ENCODE data around the gene BCAR1. TPM values are rescaled to one million over a fixed set of nuclear protein-coding genes. Genes with fewer than 3 reads are reported as not detected.

BCAR1 gene
- total and polyA plus RNA-seq, 10 of the 15 experiments (the other 5 are each of a cell fraction or from before 2014, with no cell fraction given): 0.13 to 14.1 (median 2.8) TPM; not detected in 1

GRCh38 chr16:75179208-75179607, 72.2 kb downstream of the BCAR1 start (continued):
- TF ChIP-seq ZNF592 (IDR thresholded peaks at IDR 0.05) (no peak), SP1 (IDR thresholded peaks at IDR 0.05; ENCODE audit: low read depth, low read length) (no peak), RELA (IDR thresholded peaks at IDR 0.05; ENCODE audit: borderline replicate concordance, partially characterized antibody) (no peak), PAX8 (IDR thresholded peaks at IDR 0.05) (no peak), CHD1 (IDR thresholded peaks at IDR 0.05; ENCODE audit: low read depth, low read length) (no peak), SPI1 (IDR thresholded peaks at IDR 0.05; ENCODE audit: borderline replicate concordance, insufficient read depth, low read depth, low read length) (peak; percentile 64; the same call in 1 of the 2 replicates), ATF7 (IDR thresholded peaks at IDR 0.05; ENCODE audit: low read depth) (0 out of 2 replicates have a peak, but pooled peaks have one; percentile 16), NR2C1 (IDR thresholded peaks at IDR 0.05) (no peak), IRF4 (IDR thresholded peaks at IDR 0.05; ENCODE audit: low read depth, low read length) (peak; percentile 43; the same call in 1 of the 2 replicates), TBL1XR1 (IDR thresholded peaks at IDR 0.05; ENCODE audit: low read depth, low read length) (no peak), STAT3 (IDR thresholded peaks at IDR 0.05; ENCODE audit: low read depth, low read length) (no peak), ZBTB33 (IDR thresholded peaks at IDR 0.05) (no peak), RFX5 (IDR thresholded peaks at IDR 0.05; ENCODE audit: low read depth, low read length) (no peak), ATF2 (IDR thresholded peaks at IDR 0.05; ENCODE audit: low read length) (no peak), NFYB (IDR thresholded peaks at IDR 0.05; ENCODE audit: insufficient read depth, low read depth, low read length) (no peak)

Small RNA genes within 50 kb of the gene (small RNA-seq; reads per million reads assigned to genes)
- not detected for gene RNU6-758P

Other genes with a start within 250 kb of the BCAR1 start
- not detected in 2 replicates for gene LDHD, start 134.8 kb downstream of the BCAR1 start, total RNA-seq (2014; rRNA removed)
- not detected in 2 replicates for gene LDHD, start 134.8 kb downstream of the BCAR1 start, total RNA-seq (2014; rRNA removed; fragmentation: Illumina TruSeq; extraction: Trizol)
- 0.10 TPM in 1 of 2 replicates, not detected in the other for gene LDHD, start 134.8 kb downstream of the BCAR1 start, total RNA-seq (2021)
- not detected in 2 replicates for gene LDHD, start 134.8 kb downstream of the BCAR1 start, polyA plus RNA-seq (2011; rRNA removed)
- gene LDHD, start 134.8 kb downstream of the BCAR1 start, polyA plus RNA-seq (2014; fragmentation: Illumina TruSeq; extraction: Trizol): not detected in 2 replicates
- not detected for gene LDHD, start 134.8 kb downstream of the BCAR1 start, polyA plus RNA-seq (2014; fragmentation: Nextera tagmentation; extraction: Ambion mirVana)
- 0.04 and 0.12 TPM in 2 replicates for gene LDHD, start 134.8 kb downstream of the BCAR1 start, polyA plus RNA-seq (2014; rRNA removed)
- not detected for gene LDHD, start 134.8 kb downstream of the BCAR1 start, polyA plus RNA-seq (2016; fragmentation: Nextera tagmentation; extraction: Ambion mirVana)
- 12.8 and 15.1 TPM in 2 replicates for gene ZFP1, start 103.1 kb downstream of the BCAR1 start, total RNA-seq (2014; rRNA removed)
- gene ZFP1, start 103.1 kb downstream of the BCAR1 start, total RNA-seq (2014; rRNA removed; fragmentation: Illumina TruSeq; extraction: Trizol): 15.3 and 15.5 TPM in 2 replicates
- 13.5 and 14.5 TPM in 2 replicates for gene ZFP1, start 103.1 kb downstream of the BCAR1 start, total RNA-seq (2021)
- 16.4 and 21.8 TPM in 2 replicates for gene ZFP1, start 103.1 kb downstream of the BCAR1 start, polyA plus RNA-seq (2011; rRNA removed)
- gene ZFP1, start 103.1 kb downstream of the BCAR1 start, polyA plus RNA-seq (2014; fragmentation: Illumina TruSeq; extraction: Trizol): 12.4 and 14.1 TPM in 2 replicates
- 1 to 10 TPM; 3.5 to 3.6 TPM for gene ZFP1, start 103.1 kb downstream of the BCAR1 start, polyA plus RNA-seq (2014; fragmentation: Nextera tagmentation; extraction: Ambion mirVana)
- gene ZFP1, start 103.1 kb downstream of the BCAR1 start, polyA plus RNA-seq (2014; rRNA removed): 4.9 and 6.4 TPM in 2 replicates
- 10 to 100 TPM; 14.9 to 17.6 TPM for gene ZFP1, start 103.1 kb downstream of the BCAR1 start, polyA plus RNA-seq (2016; fragmentation: Nextera tagmentation; extraction: Ambion mirVana)
- gene CTRB2, start 44.5 kb downstream of the BCAR1 start, total RNA-seq (2014; rRNA removed): not detected in 2 replicates
- not detected in 2 replicates for gene CTRB2, start 44.5 kb downstream of the BCAR1 start, total RNA-seq (2014; rRNA removed; fragmentation: Illumina TruSeq; extraction: Trizol)
- 8.9 and 9.4 TPM in 2 replicates for gene CTRB2, start 44.5 kb downstream of the BCAR1 start, total RNA-seq (2021)
- gene CTRB2, start 44.5 kb downstream of the BCAR1 start, polyA plus RNA-seq (2011; rRNA removed): not detected in 2 replicates
- gene CTRB2, start 44.5 kb downstream of the BCAR1 start, polyA plus RNA-seq (2014; fragmentation: Illumina TruSeq; extraction: Trizol): not detected in 2 replicates
- not detected for gene CTRB2, start 44.5 kb downstream of the BCAR1 start, polyA plus RNA-seq (2014; fragmentation: Nextera tagmentation; extraction: Ambion mirVana)
- not detected in 2 replicates for gene CTRB2, start 44.5 kb downstream of the BCAR1 start, polyA plus RNA-seq (2014; rRNA removed)
- not detected for gene CTRB2, start 44.5 kb downstream of the BCAR1 start, polyA plus RNA-seq (2016; fragmentation: Nextera tagmentation; extraction: Ambion mirVana)
- 0.28 and 0.33 TPM in 2 replicates for gene CTRB1, start 32.6 kb downstream of the BCAR1 start, total RNA-seq (2014; rRNA removed)
- gene CTRB1, start 32.6 kb downstream of the BCAR1 start, total RNA-seq (2014; rRNA removed; fragmentation: Illumina TruSeq; extraction: Trizol): not detected in 2 replicates
- gene CTRB1, start 32.6 kb downstream of the BCAR1 start, total RNA-seq (2021): 4.4 and 6.2 TPM in 2 replicates
- gene CTRB1, start 32.6 kb downstream of the BCAR1 start, polyA plus RNA-seq (2011; rRNA removed): not detected in 2 replicates
- gene CTRB1, start 32.6 kb downstream of the BCAR1 start, polyA plus RNA-seq (2014; fragmentation: Illumina TruSeq; extraction: Trizol): not detected in 2 replicates
- not detected for gene CTRB1, start 32.6 kb downstream of the BCAR1 start, polyA plus RNA-seq (2014; fragmentation: Nextera tagmentation; extraction: Ambion mirVana)
- not detected in 2 replicates for gene CTRB1, start 32.6 kb downstream of the BCAR1 start, polyA plus RNA-seq (2014; rRNA removed)
- not detected for gene CTRB1, start 32.6 kb downstream of the BCAR1 start, polyA plus RNA-seq (2016; fragmentation: Nextera tagmentation; extraction: Ambion mirVana)
- 22.3 TPM in 2 replicates for gene CFDP1, start 181.9 kb upstream of the BCAR1 start, total RNA-seq (2014; rRNA removed)
- 58.3 and 61.4 TPM in 2 replicates for gene CFDP1, start 181.9 kb upstream of the BCAR1 start, total RNA-seq (2014; rRNA removed; fragmentation: Illumina TruSeq; extraction: Trizol)
- gene CFDP1, start 181.9 kb upstream of the BCAR1 start, total RNA-seq (2021): 25.5 and 29.4 TPM in 2 replicates
- gene CFDP1, start 181.9 kb upstream of the BCAR1 start, polyA plus RNA-seq (2011; rRNA removed): 34.6 and 58.3 TPM in 2 replicates
- 64.8 and 82.1 TPM in 2 replicates for gene CFDP1, start 181.9 kb upstream of the BCAR1 start, polyA plus RNA-seq (2014; fragmentation: Illumina TruSeq; extraction: Trizol)
- gene CFDP1, start 181.9 kb upstream of the BCAR1 start, polyA plus RNA-seq (2014; fragmentation: Nextera tagmentation; extraction: Ambion mirVana): 10 to 100 TPM; 36.6 to 60.8 TPM
- gene CFDP1, start 181.9 kb upstream of the BCAR1 start, polyA plus RNA-seq (2014; rRNA removed): 25.6 and 34.5 TPM in 2 replicates
- gene CFDP1, start 181.9 kb upstream of the BCAR1 start, polyA plus RNA-seq (2016; fragmentation: Nextera tagmentation; extraction: Ambion mirVana): 10 to 100 TPM; 36.7 to 39.0 TPM
- gene TMEM170A, start 213.1 kb upstream of the BCAR1 start, total RNA-seq (2014; rRNA removed): 22.9 and 26.4 TPM in 2 replicates
- 17.7 and 18.9 TPM in 2 replicates for gene TMEM170A, start 213.1 kb upstream of the BCAR1 start, total RNA-seq (2014; rRNA removed; fragmentation: Illumina TruSeq; extraction: Trizol)
- gene TMEM170A, start 213.1 kb upstream of the BCAR1 start, total RNA-seq (2021): 20.7 and 23.0 TPM in 2 replicates
- gene TMEM170A, start 213.1 kb upstream of the BCAR1 start, polyA plus RNA-seq (2011; rRNA removed): 28.2 and 41.5 TPM in 2 replicates
- 13.5 and 16.5 TPM in 2 replicates for gene TMEM170A, start 213.1 kb upstream of the BCAR1 start, polyA plus RNA-seq (2014; fragmentation: Illumina TruSeq; extraction: Trizol)
- 1 to 10 TPM; 7.3 to 7.8 TPM for gene TMEM170A, start 213.1 kb upstream of the BCAR1 start, polyA plus RNA-seq (2014; fragmentation: Nextera tagmentation; extraction: Ambion mirVana)
- gene TMEM170A, start 213.1 kb upstream of the BCAR1 start, polyA plus RNA-seq (2014; rRNA removed): 11.5 and 14.6 TPM in 2 replicates
- gene TMEM170A, start 213.1 kb upstream of the BCAR1 start, polyA plus RNA-seq (2016; fragmentation: Nextera tagmentation; extraction: Ambion mirVana): 10 to 100 TPM; 23.5 to 27.5 TPM
- gene CHST6, start 243.8 kb upstream of the BCAR1 start, total RNA-seq (2014; rRNA removed): 1.1 and 2.5 TPM in 2 replicates
- 0.64 and 0.67 TPM in 2 replicates for gene CHST6, start 243.8 kb upstream of the BCAR1 start, total RNA-seq (2014; rRNA removed; fragmentation: Illumina TruSeq; extraction: Trizol)
- 1.9 and 2.5 TPM in 2 replicates for gene CHST6, start 243.8 kb upstream of the BCAR1 start, total RNA-seq (2021)
- gene CHST6, start 243.8 kb upstream of the BCAR1 start, polyA plus RNA-seq (2011; rRNA removed): 0.20 and 0.29 TPM in 2 replicates
- 0.48 and 0.57 TPM in 2 replicates for gene CHST6, start 243.8 kb upstream of the BCAR1 start, polyA plus RNA-seq (2014; fragmentation: Illumina TruSeq; extraction: Trizol)
- under 1 TPM; 0.14 to 0.18 TPM for gene CHST6, start 243.8 kb upstream of the BCAR1 start, polyA plus RNA-seq (2014; fragmentation: Nextera tagmentation; extraction: Ambion mirVana)
- 1.3 and 1.6 TPM in 2 replicates for gene CHST6, start 243.8 kb upstream of the BCAR1 start, polyA plus RNA-seq (2014; rRNA removed)
- gene CHST6, start 243.8 kb upstream of the BCAR1 start, polyA plus RNA-seq (2016; fragmentation: Nextera tagmentation; extraction: Ambion mirVana): under 1 TPM; 0.28 to 0.46 TPM